Ascending aorta (tissue), 2 donors: Measurements from ENCODE around the gene SAYSD1. TPM values are rescaled to one million over a fixed set of nuclear protein-coding genes. Genes with fewer than 3 reads are reported as not detected.
A peak's percentile ranks its signal among the peaks of the same experiment; 100 is the strongest.

Experiments
- DNase-seq, 2 donors: peaks; one replicate each; pipeline ENCODE4 v3.0.0-alpha.2; 2019; ENCODE audit warnings: low spot score in 2 of 2
- H3K27ac ChIP-seq, 2 donors: fragments of 200-600 bp; sonication (generic); one replicate each; pipeline ENCODE4 v1.5.1; 2016 to 2017; ENCODE audit warnings: mild to moderate bottlenecking in 1 of 2
- H3K27me3 ChIP-seq: fragments of 200-600 bp; sonication (generic); one replicate; pipeline ENCODE4 v1.5.1; 2017
- H3K36me3 ChIP-seq, 2 donors: fragments of 200-600 bp; sonication (generic); one replicate each; pipeline ENCODE4 v1.5.1; 2016
- H3K4me1 ChIP-seq, 2 donors: fragments of 200-600 bp; sonication (generic); one replicate each; pipeline ENCODE4 v1.5.1; 2016 to 2017; ENCODE audit warnings: mild to moderate bottlenecking in 1 of 2
- H3K4me3 ChIP-seq, 2 donors: fragments of 200-600 bp; sonication (generic); one replicate each; pipeline ENCODE4 v1.5.1; 2016 to 2017; ENCODE audit warnings: mild to moderate bottlenecking in 1 of 2
- H3K9me3 ChIP-seq, 2 donors: fragments of 200-600 bp; sonication (generic); one replicate each; pipeline ENCODE4 v1.5.1; 2016
- CTCF ChIP-seq, 3 experiments: fragments of 200-600 bp in 2 of 3; fragments of 450-650 bp in 1 of 3; sonication (generic) in 2 of 3; IDR thresholded peaks; one replicate each; pipeline ENCODE4 v1.5.1; 2016 to 2019; ENCODE audit warnings: antibody characterized with exemption in 3 of 3, mild to moderate bottlenecking in 1 of 3, moderate library complexity in 1 of 3
- intact Hi-C: fragments of 100-400 bp; cut with DNase I; formaldehyde crosslinking; loops from one replicate; pipeline ENCODE4 v1.15.1; 2023
- total RNA-seq: library from RNA; depleted of rRNA; stranded (reverse); fragments of >200 nt; gene quantifications from one replicate; pipeline ENCODE4 v1.1.0, GENCODE V29; 2016

SAYSD1 gene
- total RNA-seq, 1 donor from 2014 or later = 2.1 TPM

- no peaks in the 10 kb centered on the region for H3K9me3 ChIP-seq
- H3K36me3 ChIP-seq = no peaks in the 10 kb centered on the region
- H3K4me1 ChIP-seq = no peaks in the 10 kb centered on the region
- no peak overlapping the region for H3K27ac ChIP-seq
- no peaks in the 10 kb centered on the region for H3K27me3 ChIP-seq
- DNase-seq = no peak
- intact Hi-C loops = no loop called here
- TF ChIP-seq CTCF (IDR thresholded peaks at IDR 0.05) = no peak
- H3K4me3 ChIP-seq = no peak overlapping the region
Measured at GRCh38 chr6:39095578-39095977, 19.4 kb downstream of the SAYSD1 start.

GRCh38 chr6:39093149-39093708 is 21.8 kb downstream of the SAYSD1 start:
- DNase-seq = no peak

GRCh38 chr6:39092124-39092523 is 22.9 kb downstream of the SAYSD1 start:
- Histone ChIP-seq H3K27ac (no peak overlapping the region), H3K4me1 (no peaks in the 10 kb centered on the region), H3K36me3 (no peaks in the 10 kb centered on the region), H3K4me3 (no peak overlapping the region), H3K9me3 (no peaks in the 10 kb centered on the region), H3K27me3 (no peaks in the 10 kb centered on the region)
- TF ChIP-seq CTCF (IDR thresholded peaks at IDR 0.05) = no peak
- no peak for DNase-seq
- intact Hi-C loops = no loop called here

More at GRCh38 chr6:39093149-39093708, 21.8 kb downstream of the SAYSD1 start:
- Histone ChIP-seq H3K36me3 (no peaks in the 10 kb centered on the region), H3K9me3 (no peaks in the 10 kb centered on the region), H3K27ac (no peak overlapping the region), H3K4me3 (no peak overlapping the region), H3K4me1 (no peaks in the 10 kb centered on the region), H3K27me3 (no peaks in the 10 kb centered on the region)
- intact Hi-C loops = no loop called here
- TF ChIP-seq CTCF (IDR thresholded peaks at IDR 0.05) = no peak

- H3K36me3 ChIP-seq = no peaks in the 10 kb centered on the region
- no peak overlapping the region for H3K4me3 ChIP-seq
- no peaks in the 10 kb centered on the region for H3K4me1 ChIP-seq
- no peak for TF ChIP-seq CTCF (IDR thresholded peaks at IDR 0.05)
- no peaks in the 10 kb centered on the region for H3K9me3 ChIP-seq
- intact Hi-C loops = no loop called here
- DNase-seq = no peak
- H3K27me3 ChIP-seq = no peaks in the 10 kb centered on the region
- no peak overlapping the region for H3K27ac ChIP-seq
Measured at GRCh38 chr6:39091220-39091619, 23.8 kb downstream of the SAYSD1 start.

- Histone ChIP-seq H3K9me3 (no peaks in the 10 kb centered on the region), H3K27me3 (no peaks in the 10 kb centered on the region), H3K36me3 (no peaks in the 10 kb centered on the region), H3K27ac (no peak overlapping the region), H3K4me1 (no peaks in the 10 kb centered on the region), H3K4me3 (no peak overlapping the region)
- DNase-seq = no peak
- intact Hi-C loops = no loop called here
- no peak for TF ChIP-seq CTCF (IDR thresholded peaks at IDR 0.05)
Measured at GRCh38 chr6:39090036-39090435, 24.9 kb downstream of the SAYSD1 start.

- H3K4me1 ChIP-seq = no peaks in the 10 kb centered on the region
- peak in 1 of 2 donors; percentile 23 for DNase-seq
- no peaks in the 10 kb centered on the region for H3K36me3 ChIP-seq
- no peaks in the 10 kb centered on the region for H3K9me3 ChIP-seq
- peak in 1 of 3 experiments; percentile 42 for TF ChIP-seq CTCF (IDR thresholded peaks at IDR 0.05)
- intact Hi-C loops = no loop called here
- H3K27me3 ChIP-seq = no peaks in the 10 kb centered on the region
- no peak overlapping the region for H3K27ac ChIP-seq
- no peak overlapping the region for H3K4me3 ChIP-seq
Measured at GRCh38 chr6:39088331-39088730, 26.7 kb downstream of the SAYSD1 start.
